Measurements from ENCODE around the gene MEI4.

- TF ChIP-seq CTCF (IDR thresholded peaks at IDR 0.05) (no peak), POLR2A (IDR thresholded peaks at IDR 0.05) (no peak)
Observed at GRCh38 chr6:77972334-77972733, 319.5 kb downstream of the MEI4 start.
